Ovary (tissue), 3 donors: ENCODE data around the gene GOSR2.

Experiments
- EP300 ChIP-seq: sonication (generic); formaldehyde crosslinking; IDR thresholded peaks from one replicate; pipeline ENCODE4 v1.6.1; 2017; ENCODE audit warnings: antibody characterized with exemption
- POLR2A ChIP-seq: fragments of 450-650 bp; IDR thresholded peaks from one replicate; pipeline ENCODE4 v1.6.1; 2017; ENCODE audit warnings: antibody characterized with exemption, mild to moderate bottlenecking, moderate library complexity
- TF ChIP-seq, protein P1 (sequence below), 3 donors: fragments of 450-650 bp in 2 of 3; fragments of 200-600 bp in 1 of 3; IDR thresholded peaks; one replicate each; pipeline versions ENCODE4 v1.5.1 to v1.8.0; 2016 to 2022; ENCODE audit warnings: antibody characterized with exemption in 3 of 3, mild to moderate bottlenecking in 1 of 3
- donor health status: DM: no; HTN: no; CAD: no.

- TF ChIP-seq, protein P1, sequence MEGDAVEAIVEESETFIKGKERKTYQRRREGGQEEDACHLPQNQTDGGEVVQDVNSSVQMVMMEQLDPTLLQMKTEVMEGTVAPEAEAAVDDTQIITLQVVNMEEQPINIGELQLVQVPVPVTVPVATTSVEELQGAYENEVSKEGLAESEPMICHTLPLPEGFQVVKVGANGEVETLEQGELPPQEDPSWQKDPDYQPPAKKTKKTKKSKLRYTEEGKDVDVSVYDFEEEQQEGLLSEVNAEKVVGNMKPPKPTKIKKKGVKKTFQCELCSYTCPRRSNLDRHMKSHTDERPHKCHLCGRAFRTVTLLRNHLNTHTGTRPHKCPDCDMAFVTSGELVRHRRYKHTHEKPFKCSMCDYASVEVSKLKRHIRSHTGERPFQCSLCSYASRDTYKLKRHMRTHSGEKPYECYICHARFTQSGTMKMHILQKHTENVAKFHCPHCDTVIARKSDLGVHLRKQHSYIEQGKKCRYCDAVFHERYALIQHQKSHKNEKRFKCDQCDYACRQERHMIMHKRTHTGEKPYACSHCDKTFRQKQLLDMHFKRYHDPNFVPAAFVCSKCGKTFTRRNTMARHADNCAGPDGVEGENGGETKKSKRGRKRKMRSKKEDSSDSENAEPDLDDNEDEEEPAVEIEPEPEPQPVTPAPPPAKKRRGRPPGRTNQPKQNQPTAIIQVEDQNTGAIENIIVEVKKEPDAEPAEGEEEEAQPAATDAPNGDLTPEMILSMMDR (IDR thresholded peaks at IDR 0.05) = no peak
- no peak for TF ChIP-seq POLR2A
- no peak for TF ChIP-seq EP300
Measured at GRCh38 chr17:46916211-46916610, 6.7 kb upstream of the GOSR2 start.
